Stomach smooth muscle (tissue), 2 donors: ENCODE measurements around the gene PDGFB.

Experiments
- H3K27ac ChIP-seq: one replicate; pipeline ENCODE4 v1.7.0; 2013; ENCODE audit warnings: mild to moderate bottlenecking, low read length, inconsistent platforms
- H3K27me3 ChIP-seq, 2 donors: one replicate each; pipeline ENCODE4 v1.7.0; 2013; ENCODE audit warnings: low read length in 2 of 2; ENCODE audit not compliant: insufficient read depth in 2 of 2, control insufficient read depth in 1 of 2
- H3K36me3 ChIP-seq, 2 donors: one replicate each; pipeline ENCODE4 v1.7.0; 2013; ENCODE audit warnings: low read length in 2 of 2; ENCODE audit not compliant: control insufficient read depth in 2 of 2, insufficient read depth in 2 of 2
- H3K4me1 ChIP-seq: one replicate; pipeline ENCODE4 v1.7.0; 2013; ENCODE audit warnings: low read length; ENCODE audit not compliant: control insufficient read depth, insufficient read depth
- H3K4me3 ChIP-seq, 2 donors: one replicate each; pipeline ENCODE4 v1.7.0; 2013; ENCODE audit warnings: low read length in 2 of 2
- H3K9ac ChIP-seq, 2 donors: one replicate each; pipeline ENCODE4 v1.7.0; 2013; ENCODE audit warnings: low read length in 2 of 2, mild to moderate bottlenecking in 1 of 2
- H3K9me3 ChIP-seq, 2 donors: one replicate each; pipeline ENCODE4 v1.7.0; 2013; ENCODE audit warnings: low read length in 2 of 2; ENCODE audit not compliant: control insufficient read depth in 2 of 2
- donor health status: healthy.
- donor health status: Pancreatic carcinoma.

The PDGFB gene

GRCh38 chr22:39177791-39178190, 67.0 kb downstream of the PDGFB start:
- peak overlapping the region; percentile 6 for H3K27ac ChIP-seq

DNA sequence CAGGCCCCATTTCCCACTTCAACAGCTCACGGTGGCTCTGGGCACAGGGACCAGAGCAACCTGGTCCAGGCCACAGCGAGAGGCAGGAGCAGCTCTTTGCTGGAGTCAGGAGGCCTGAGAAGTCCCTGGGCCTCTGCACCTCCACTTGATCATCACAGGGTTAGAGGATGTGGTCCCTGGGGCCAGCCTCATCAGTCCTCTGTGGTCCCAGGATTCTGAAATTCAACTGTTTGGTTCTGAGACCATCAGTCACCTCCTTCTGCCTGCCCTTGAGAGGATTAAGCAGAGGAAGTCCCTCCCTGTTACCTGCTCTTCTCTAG, 67.4 kb downstream of the PDGFB start:
- Histone ChIP-seq H3K27me3 (no peaks in the 10 kb centered on the region), H3K9me3 (peaks cover 0 to 4% of the 10 kb centered on the region in 2 donors), H3K4me3 (no peak overlapping the region), H3K27ac (peak overlapping the region; percentile 6), H3K9ac (no peak overlapping the region), H3K4me1 (peaks cover 48% of the 10 kb centered on the region), H3K36me3 (no peaks in the 10 kb centered on the region)

More at GRCh38 chr22:39177791-39178190, 67.0 kb downstream of the PDGFB start:
- Histone ChIP-seq H3K36me3 (no peaks in the 10 kb centered on the region), H3K9ac (no peak overlapping the region), H3K4me3 (no peak overlapping the region), H3K9me3 (peaks cover 0 to 4% of the 10 kb centered on the region in 2 donors), H3K4me1 (peaks cover 48% of the 10 kb centered on the region), H3K27me3 (no peaks in the 10 kb centered on the region)

DNA sequence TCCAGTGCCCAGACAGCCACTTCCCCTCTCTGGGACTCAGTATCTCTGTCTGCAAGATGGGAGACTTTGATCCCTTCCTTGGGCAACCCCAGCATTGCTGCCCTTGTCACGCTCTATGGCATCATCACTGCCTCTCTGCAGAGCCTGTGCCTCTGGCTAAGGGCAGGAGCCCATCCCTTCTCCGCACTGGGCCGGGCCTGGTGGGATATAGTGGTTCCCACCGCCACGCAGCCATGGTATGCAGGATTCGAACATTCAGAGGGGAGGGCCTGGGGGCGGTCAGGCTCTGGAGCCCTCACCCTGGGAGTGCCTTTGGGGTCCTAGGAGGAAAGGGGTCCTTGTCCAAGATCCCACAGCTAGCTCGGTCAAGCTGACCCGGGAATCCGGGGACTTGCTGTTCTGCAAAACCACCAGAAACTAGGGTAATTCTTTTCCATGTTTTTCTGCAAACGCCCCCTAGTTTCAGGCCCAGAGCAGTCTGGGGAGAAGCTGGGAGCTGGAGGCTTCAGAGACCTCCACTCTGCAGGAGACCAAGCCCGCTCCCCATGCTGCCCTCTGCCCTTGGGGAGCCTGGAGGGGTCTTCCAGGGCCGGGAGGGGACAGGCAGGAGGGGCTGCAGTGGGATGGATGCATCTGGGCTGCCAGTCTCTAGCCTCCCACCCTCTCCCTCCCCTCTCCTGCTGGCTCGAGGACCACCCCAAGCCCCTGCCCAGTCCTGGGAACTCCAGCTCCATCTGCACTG, 67.9 kb downstream of the PDGFB start:
- Histone ChIP-seq H3K9me3 (peaks cover 0 to 4% of the 10 kb centered on the region in 2 donors), H3K36me3 (no peaks in the 10 kb centered on the region), H3K27ac (peak overlapping the region; percentile 46), H3K4me3 (peak overlapping the region in 1 of 2 donors; percentile 54), H3K27me3 (no peaks in the 10 kb centered on the region), H3K9ac (no peak overlapping the region), H3K4me1 (peaks cover 48% of the 10 kb centered on the region)

GRCh38 chr22:39176143-39176713, 68.6 kb downstream of the PDGFB start:
- Histone ChIP-seq H3K36me3 (no peaks in the 10 kb centered on the region), H3K27me3 (no peaks in the 10 kb centered on the region), H3K4me1 (peaks cover 52% of the 10 kb centered on the region), H3K4me3 (peak overlapping the region in 1 of 2 donors; percentile 54), H3K27ac (peak overlapping the region; percentile 49), H3K9me3 (no peaks in the 10 kb centered on the region), H3K9ac (no peak overlapping the region)

DNA sequence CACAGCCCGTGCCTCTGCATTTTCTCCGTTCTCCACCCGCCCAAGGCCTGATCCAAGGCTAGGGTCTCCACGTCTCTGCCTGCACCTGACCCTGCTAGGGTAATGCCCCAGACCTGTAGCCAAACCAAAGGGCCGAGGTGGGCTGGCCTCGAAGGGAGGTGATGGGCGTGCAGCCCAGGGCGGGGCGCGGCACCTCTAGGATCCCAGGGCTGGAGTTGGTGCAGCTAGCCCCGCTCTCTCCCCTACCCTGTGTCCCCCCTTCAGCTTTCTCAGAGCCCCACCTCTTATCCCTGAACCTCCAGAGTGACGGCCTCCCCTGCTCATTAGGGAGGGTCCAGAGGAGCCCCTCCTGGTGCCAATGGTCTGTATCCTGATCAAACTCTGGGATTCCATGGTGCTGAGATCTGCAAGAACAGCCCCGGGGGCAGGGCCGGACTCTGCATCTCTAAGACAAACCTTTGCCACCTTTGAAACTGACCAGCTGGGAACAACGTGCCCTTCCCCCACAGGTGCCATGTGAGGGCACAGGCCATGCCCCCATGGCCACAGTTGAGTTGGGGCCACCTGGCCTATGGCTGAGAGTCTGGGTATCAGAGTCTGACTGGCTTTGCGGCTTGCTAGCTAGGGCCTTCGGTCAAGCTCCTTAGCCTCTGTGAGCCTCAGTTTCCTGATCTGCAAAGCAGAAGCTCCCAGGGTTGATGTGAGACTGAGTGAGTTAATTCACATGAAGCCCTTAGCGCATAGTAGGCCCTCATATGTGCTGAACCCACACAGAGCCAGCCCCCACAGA, 69.2 kb downstream of the PDGFB start:
- Histone ChIP-seq H3K9me3 (no peaks in the 10 kb centered on the region), H3K36me3 (no peaks in the 10 kb centered on the region), H3K27me3 (no peaks in the 10 kb centered on the region), H3K4me3 (peak overlapping the region in 1 of 2 donors; percentile 22), H3K27ac (peak overlapping the region; percentile 49), H3K9ac (peak overlapping the region in 1 of 2 donors; percentile 42), H3K4me1 (peaks cover 57% of the 10 kb centered on the region)

- peaks cover 57% of the 10 kb centered on the region for H3K4me1 ChIP-seq
- H3K27ac ChIP-seq = peak overlapping the region; percentile 49
- H3K27me3 ChIP-seq = no peaks in the 10 kb centered on the region
- H3K9me3 ChIP-seq = no peaks in the 10 kb centered on the region
- peak overlapping the region in 1 of 2 donors; percentile 22 for H3K4me3 ChIP-seq
- H3K36me3 ChIP-seq = no peaks in the 10 kb centered on the region
- no peak overlapping the region for H3K9ac ChIP-seq
These were observed 70.1 kb downstream of the PDGFB start for GRCh38 chr22:39174498-39175352.

GRCh38 chr22:39173787-39174497, 70.8 kb downstream of the PDGFB start:
- H3K4me1 ChIP-seq = peaks cover 57% of the 10 kb centered on the region
- H3K9me3 ChIP-seq = no peaks in the 10 kb centered on the region
- H3K4me3 ChIP-seq = no peak overlapping the region
- H3K9ac ChIP-seq = no peak overlapping the region
- peak overlapping the region; percentile 49 for H3K27ac ChIP-seq
- no peaks in the 10 kb centered on the region for H3K27me3 ChIP-seq
- no peaks in the 10 kb centered on the region for H3K36me3 ChIP-seq
